Brain microvascular endothelial cell (primary cell): ENCODE data around the gene FAF2.

Source experiments
- DNase-seq: peaks from one replicate; pipeline ENCODE4 v3.0.0-alpha.2; 2020
- H3K27ac ChIP-seq: fragments of 250-450 bp; sonication (Bioruptor Pico); 2 replicates; pipeline ENCODE4 v1.5.1; 2020; ENCODE audit warnings: mild to moderate bottlenecking, moderate library complexity
- H3K27me3 ChIP-seq: fragments of 250-450 bp; sonication (Bioruptor Pico); replicated peaks from 2 replicates; pipeline ENCODE4 v1.5.1; 2020; ENCODE audit warnings: mild to moderate bottlenecking
- H3K36me3 ChIP-seq: fragments of 250-450 bp; sonication (Bioruptor Pico); replicated peaks from 2 replicates; pipeline ENCODE4 v1.5.1; 2020; ENCODE audit warnings: mild to moderate bottlenecking
- H3K4me3 ChIP-seq: 2 replicates; pipeline ENCODE4 v1.5.1; 2011; ENCODE audit warnings: low read depth, mild to moderate bottlenecking, control low read depth, low read length, moderate library complexity
- in situ Hi-C: cut with HindIII; loops from 2 replicates; pipeline ENCODE4 v1.10.0; 2017; ENCODE audit warnings: low sequenced_read_pairs, low pct_ligation_motif_present
- TF ChIP-seq, protein P1 (sequence below): IDR thresholded peaks from 2 replicates; pipeline ENCODE4 v1.5.1; 2011; ENCODE audit warnings: low read depth, mild to moderate bottlenecking, moderate library complexity, low read length, control low read depth, inconsistent platforms; ENCODE audit errors: missing control alignments

FAF2 gene

GRCh38 chr5:176536132-176536901, 88.1 kb downstream of the FAF2 start:
- H3K36me3 ChIP-seq, result peaks cover 4% of the 10 kb centered on the region
- TF ChIP-seq, protein P1, sequence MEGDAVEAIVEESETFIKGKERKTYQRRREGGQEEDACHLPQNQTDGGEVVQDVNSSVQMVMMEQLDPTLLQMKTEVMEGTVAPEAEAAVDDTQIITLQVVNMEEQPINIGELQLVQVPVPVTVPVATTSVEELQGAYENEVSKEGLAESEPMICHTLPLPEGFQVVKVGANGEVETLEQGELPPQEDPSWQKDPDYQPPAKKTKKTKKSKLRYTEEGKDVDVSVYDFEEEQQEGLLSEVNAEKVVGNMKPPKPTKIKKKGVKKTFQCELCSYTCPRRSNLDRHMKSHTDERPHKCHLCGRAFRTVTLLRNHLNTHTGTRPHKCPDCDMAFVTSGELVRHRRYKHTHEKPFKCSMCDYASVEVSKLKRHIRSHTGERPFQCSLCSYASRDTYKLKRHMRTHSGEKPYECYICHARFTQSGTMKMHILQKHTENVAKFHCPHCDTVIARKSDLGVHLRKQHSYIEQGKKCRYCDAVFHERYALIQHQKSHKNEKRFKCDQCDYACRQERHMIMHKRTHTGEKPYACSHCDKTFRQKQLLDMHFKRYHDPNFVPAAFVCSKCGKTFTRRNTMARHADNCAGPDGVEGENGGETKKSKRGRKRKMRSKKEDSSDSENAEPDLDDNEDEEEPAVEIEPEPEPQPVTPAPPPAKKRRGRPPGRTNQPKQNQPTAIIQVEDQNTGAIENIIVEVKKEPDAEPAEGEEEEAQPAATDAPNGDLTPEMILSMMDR, result no peak
- in situ Hi-C loops, result no loop called here
- H3K4me3 ChIP-seq, result peak overlapping the region; percentile 82
- no peaks in the 10 kb centered on the region for H3K27me3 ChIP-seq
- DNase-seq, result peak; percentile 80
- H3K27ac ChIP-seq, result peak overlapping the region; percentile 85

DNA sequence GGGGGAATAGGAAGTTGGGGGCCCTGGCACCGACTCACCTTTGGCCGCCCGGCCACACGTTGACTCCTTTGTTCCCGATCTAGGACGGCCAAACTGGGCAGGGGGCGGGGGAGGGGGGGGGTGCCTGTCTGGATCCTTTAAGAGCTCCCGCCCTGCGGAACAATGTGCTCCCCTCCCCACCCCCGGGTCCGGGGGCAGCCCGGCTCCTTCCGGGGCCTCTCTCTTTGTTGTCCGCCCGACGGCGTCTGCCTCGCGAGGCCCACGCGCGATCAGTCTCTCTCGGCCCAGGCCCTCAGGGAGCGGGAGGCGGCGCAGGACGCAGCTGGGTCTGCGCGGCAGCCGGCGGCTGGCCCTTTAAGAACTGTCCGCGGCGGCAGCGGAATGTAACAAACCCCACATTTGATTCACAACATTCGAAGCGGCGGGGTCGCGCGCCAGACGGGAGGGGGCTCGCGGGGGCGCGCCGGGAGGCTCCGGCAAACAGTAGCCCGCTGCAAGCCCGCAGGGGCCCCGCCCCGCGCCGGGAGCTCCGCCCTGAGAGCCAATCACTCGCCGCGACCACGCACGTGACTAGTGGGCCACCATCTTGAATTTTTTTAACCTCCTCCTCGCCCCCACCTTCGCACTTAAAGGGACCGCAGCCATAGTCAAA, 88.8 kb downstream of the FAF2 start, which contains the start of gene RNF44:
Gene RNF44 (minus strand): TSS at position 501 of the 652 bp plus-strand sequence. CDS start 4,930 bp downstream, outside the sequence.
- Histone ChIP-seq H3K4me3 (peak within 1 kb of the TSS; percentile 97), H3K36me3 (no peaks in the 10 kb centered on the region), H3K27ac (peak within 1 kb of the TSS; percentile 85), H3K27me3 (no peaks in the 10 kb centered on the region)
- DNase-seq, result peak; percentile 98
- TF ChIP-seq, protein P1, result no peak
- in situ Hi-C loops, result no loop called here

GRCh38 chr5:176537554-176538229, 89.5 kb downstream of the FAF2 start:
- in situ Hi-C loops, result no loop called here
- peak overlapping the region; percentile 85 for H3K27ac ChIP-seq
- H3K27me3 ChIP-seq, result no peaks in the 10 kb centered on the region
- TF ChIP-seq, protein P1, result no peak
- no peaks in the 10 kb centered on the region for H3K36me3 ChIP-seq
- peak; percentile 100 for DNase-seq
- peak overlapping the region; percentile 97 for H3K4me3 ChIP-seq

DNA sequence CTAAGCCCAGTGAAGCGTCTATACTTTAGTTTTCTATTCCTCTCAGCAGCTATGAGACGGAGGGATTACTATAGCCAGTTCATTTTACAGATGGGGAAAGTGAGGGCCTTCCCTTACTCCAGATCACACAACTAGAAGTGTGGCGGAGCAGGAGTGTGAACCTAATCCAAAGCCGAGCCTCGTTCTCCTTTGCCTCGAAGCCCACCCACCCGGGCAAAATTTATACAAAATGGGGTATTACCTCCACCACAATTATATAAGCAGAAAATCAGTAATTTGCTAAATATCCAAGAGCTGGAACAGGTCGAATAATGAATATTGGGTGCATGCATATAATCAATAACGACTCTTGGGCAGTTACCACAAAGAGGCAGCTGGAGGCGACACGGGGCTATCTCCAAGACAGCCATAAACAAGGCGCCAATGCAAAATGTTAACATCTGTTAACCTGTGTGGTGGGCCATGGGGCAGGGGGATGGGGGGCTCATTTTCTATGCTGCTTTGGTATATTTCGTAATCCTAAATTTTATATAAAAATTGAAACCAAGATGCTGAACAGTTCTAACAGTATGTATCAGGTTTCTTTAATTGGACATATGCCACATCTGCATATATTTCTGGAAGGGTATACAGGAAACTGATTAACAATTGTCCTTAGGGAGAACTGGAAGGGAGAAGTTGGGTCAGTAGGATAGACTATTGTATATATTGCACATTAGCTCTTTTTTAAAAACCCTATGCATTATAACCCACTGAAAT, 90.2 kb downstream of the FAF2 start:
- Histone ChIP-seq H3K4me3 (peak overlapping the region; percentile 38), H3K27ac (no peak overlapping the region), H3K36me3 (no peaks in the 10 kb centered on the region), H3K27me3 (no peaks in the 10 kb centered on the region)
- in situ Hi-C loops, result no loop called here
- no peak for DNase-seq
- TF ChIP-seq, protein P1, result no peak

- in situ Hi-C loops, result no loop called here
- no peaks in the 10 kb centered on the region for H3K36me3 ChIP-seq
- TF ChIP-seq, protein P1, result no peak
- no peak overlapping the region for H3K27ac ChIP-seq
- H3K27me3 ChIP-seq, result no peaks in the 10 kb centered on the region
- DNase-seq, result no peak
- no peak overlapping the region for H3K4me3 ChIP-seq
Measured at GRCh38 chr5:176538989-176539384, 90.8 kb downstream of the FAF2 start.
